MCF 10A (cell line): Measurements from ENCODE around the gene PLD6. TPM values are rescaled to one million over a fixed set of nuclear protein-coding genes. Genes with fewer than 3 reads are reported as not detected.

Source experiments
- BruUV-seq: library from RNA; stranded (reverse); fragments of 400-500 nt; replicated peaks from 2 replicates; lab custom pipeline; 2021; lab: Mats Ljungman, UMichigan
- CTCF ChIA-PET: fragments of 300-600 bp; sonication (Branson Sonifier 250); formaldehyde crosslinking; extraction: SDS; loops from one replicate; lab custom pipeline; 2021; ENCODE audit warnings: antibody characterized with exemption, inconsistent platforms; lab: Yijun Ruan, JAX
- POLR2A ChIA-PET: fragments of 300-600, 350-650 bp; sonication (Branson Sonifier 250); formaldehyde crosslinking; extraction: SDS; loops from one replicate; lab custom pipeline; 2020; ENCODE audit warnings: antibody characterized with exemption, inconsistent platforms; lab: Yijun Ruan, JAX
- DNase-seq: peaks from one replicate; pipeline ENCODE4 v3.0.0-alpha.2; 2018; ENCODE audit not compliant: unreplicated experiment
- H3K27ac Mint-ChIP-seq: one replicate; pipeline ENCODE4 v1.8.0; 2022; ENCODE audit warnings: mild to moderate bottlenecking, low read depth, mixed read lengths; ENCODE audit not compliant: unreplicated experiment
- H3K27me3 Mint-ChIP-seq: one replicate; pipeline ENCODE4 v1.8.0; 2022; ENCODE audit warnings: mixed read lengths; ENCODE audit not compliant: insufficient read depth, unreplicated experiment
- H3K36me3 Mint-ChIP-seq: one replicate; pipeline ENCODE4 v1.8.0; 2022; ENCODE audit warnings: mild to moderate bottlenecking, moderate library complexity, mixed read lengths; ENCODE audit not compliant: insufficient read depth, unreplicated experiment
- H3K4me1 Mint-ChIP-seq: one replicate; pipeline ENCODE4 v1.8.0; 2022; ENCODE audit warnings: mixed read lengths; ENCODE audit not compliant: insufficient read depth, unreplicated experiment
- H3K4me3 Mint-ChIP-seq: one replicate; pipeline ENCODE4 v1.8.0; 2022; ENCODE audit warnings: mild to moderate bottlenecking, moderate library complexity, mixed read lengths; ENCODE audit not compliant: unreplicated experiment
- H3K9me3 Mint-ChIP-seq: one replicate; pipeline ENCODE4 v1.8.0; 2022; ENCODE audit warnings: mixed read lengths; ENCODE audit not compliant: unreplicated experiment
- intact Hi-C: fragments of 100-400 bp; cut with micrococcal nuclease; formaldehyde crosslinking; loops from 2 replicates; pipeline ENCODE4 v1.14.1; 2022
- total RNA-seq: library from RNA; stranded (reverse); gene quantifications from 2 replicates; pipeline ENCODE4 v1.2.3, GENCODE V29; 2022
- TF ChIP-seq, protein P1 (sequence below): fragments of 200-600 bp; IDR thresholded peaks from one replicate; pipeline ENCODE4 v1.8.0; 2022; ENCODE audit warnings: antibody characterized with exemption, mild to moderate bottlenecking; ENCODE audit not compliant: unreplicated experiment

The PLD6 gene
- total RNA-seq, 1 experiment from 2014 or later: 5.5 TPM

- no peak for DNase-seq
- peaks cover 78% of the 10 kb centered on the region for H3K36me3 Mint-ChIP-seq
- no peak overlapping the region for H3K27ac Mint-ChIP-seq
- H3K9me3 Mint-ChIP-seq: no peaks in the 10 kb centered on the region
- H3K4me3 Mint-ChIP-seq: no peak overlapping the region
- H3K27me3 Mint-ChIP-seq: no peaks in the 10 kb centered on the region
- BruUV-seq: no TSS peak
- ChIA-PET POLR2A (no interaction called here), CTCF (interaction anchor here (0.6 kb wide), 1 partner anchor 174 kb away, joined by 3 read pairs; no protein-coding TSS in a partner anchor)
- H3K4me1 Mint-ChIP-seq: no peaks in the 10 kb centered on the region
- intact Hi-C loops: no loop called here
- TF ChIP-seq, protein P1, sequence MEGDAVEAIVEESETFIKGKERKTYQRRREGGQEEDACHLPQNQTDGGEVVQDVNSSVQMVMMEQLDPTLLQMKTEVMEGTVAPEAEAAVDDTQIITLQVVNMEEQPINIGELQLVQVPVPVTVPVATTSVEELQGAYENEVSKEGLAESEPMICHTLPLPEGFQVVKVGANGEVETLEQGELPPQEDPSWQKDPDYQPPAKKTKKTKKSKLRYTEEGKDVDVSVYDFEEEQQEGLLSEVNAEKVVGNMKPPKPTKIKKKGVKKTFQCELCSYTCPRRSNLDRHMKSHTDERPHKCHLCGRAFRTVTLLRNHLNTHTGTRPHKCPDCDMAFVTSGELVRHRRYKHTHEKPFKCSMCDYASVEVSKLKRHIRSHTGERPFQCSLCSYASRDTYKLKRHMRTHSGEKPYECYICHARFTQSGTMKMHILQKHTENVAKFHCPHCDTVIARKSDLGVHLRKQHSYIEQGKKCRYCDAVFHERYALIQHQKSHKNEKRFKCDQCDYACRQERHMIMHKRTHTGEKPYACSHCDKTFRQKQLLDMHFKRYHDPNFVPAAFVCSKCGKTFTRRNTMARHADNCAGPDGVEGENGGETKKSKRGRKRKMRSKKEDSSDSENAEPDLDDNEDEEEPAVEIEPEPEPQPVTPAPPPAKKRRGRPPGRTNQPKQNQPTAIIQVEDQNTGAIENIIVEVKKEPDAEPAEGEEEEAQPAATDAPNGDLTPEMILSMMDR: no peak
These were observed 30.8 kb downstream of the PLD6 start for GRCh38 chr17:17175340-17175739.

- no peaks in the 10 kb centered on the region for H3K9me3 Mint-ChIP-seq
- H3K27me3 Mint-ChIP-seq: no peaks in the 10 kb centered on the region
- CTCF ChIA-PET: no interaction called here
- POLR2A ChIA-PET: interaction anchor here (0.6 kb wide), 1 partner anchor 22 kb away, joined by 3 read pairs; no protein-coding TSS in a partner anchor
- intact Hi-C loops: no loop called here
- peaks cover 73% of the 10 kb centered on the region for H3K36me3 Mint-ChIP-seq
- TF ChIP-seq, protein P1: no peak
- no peaks in the 10 kb centered on the region for H3K4me1 Mint-ChIP-seq
- no TSS peak for BruUV-seq
- no peak for DNase-seq
- H3K4me3 Mint-ChIP-seq: no peak overlapping the region
- no peak overlapping the region for H3K27ac Mint-ChIP-seq
These were observed 32.2 kb downstream of the PLD6 start for GRCh38 chr17:17173921-17174320.

GRCh38 chr17:17172990-17173389, 33.1 kb downstream of the PLD6 start:
- Mint-ChIP-seq H3K27ac (no peak overlapping the region), H3K4me1 (no peaks in the 10 kb centered on the region), H3K4me3 (no peak overlapping the region), H3K36me3 (peaks cover 66% of the 10 kb centered on the region), H3K27me3 (no peaks in the 10 kb centered on the region), H3K9me3 (no peaks in the 10 kb centered on the region)
- intact Hi-C loops: no loop called here
- TF ChIP-seq, protein P1: no peak
- no peak for DNase-seq
- ChIA-PET POLR2A (no interaction called here), CTCF (no interaction called here)
- BruUV-seq: no TSS peak

DNA sequence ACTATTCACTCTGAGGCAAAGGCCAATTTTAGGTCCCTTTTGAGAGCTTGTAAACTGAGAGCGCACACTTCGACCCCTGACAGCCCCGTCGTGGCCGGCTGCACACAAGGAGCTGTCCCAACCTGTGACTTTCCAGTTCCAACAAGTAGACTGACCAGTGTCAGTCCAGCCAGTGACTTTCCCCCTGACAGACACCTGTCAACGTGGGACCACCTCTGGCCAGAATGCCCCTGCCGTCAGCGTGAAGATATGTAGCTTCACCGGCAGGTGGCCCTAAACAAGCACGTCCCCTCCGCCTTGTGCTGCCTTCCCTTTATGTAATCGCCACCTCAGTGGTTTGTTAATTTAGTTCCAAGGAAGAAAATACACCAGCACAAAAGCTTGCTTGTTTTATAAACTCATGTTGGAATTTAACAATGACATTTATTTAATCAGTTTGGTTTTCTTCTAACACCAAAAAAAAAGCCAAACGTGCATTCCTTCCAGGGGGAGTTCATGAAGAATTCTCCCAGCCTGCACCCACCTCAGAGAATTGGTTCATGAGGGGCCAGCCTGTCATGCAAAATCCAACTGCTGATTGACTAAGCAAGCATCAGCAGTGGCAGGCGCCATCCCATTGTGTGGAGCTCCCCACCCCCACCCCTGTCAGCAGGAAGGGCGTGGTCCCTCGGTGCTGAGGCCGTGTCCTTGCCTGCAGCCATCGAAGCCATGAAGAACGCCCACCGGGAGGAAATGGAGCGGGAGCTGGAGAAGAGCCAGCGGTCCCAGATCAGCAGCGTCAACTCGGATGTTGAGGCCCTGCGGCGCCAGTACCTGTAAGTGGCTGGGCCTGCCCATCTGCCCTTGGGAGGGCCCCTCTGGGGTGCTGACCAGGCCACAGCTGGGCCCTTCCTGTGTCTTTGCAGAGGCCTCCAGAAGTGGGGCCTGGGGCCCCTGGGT, 33.9 kb downstream of the PLD6 start:
- Mint-ChIP-seq H3K36me3 (peaks cover 61% of the 10 kb centered on the region), H3K27me3 (no peaks in the 10 kb centered on the region), H3K9me3 (no peaks in the 10 kb centered on the region), H3K4me1 (no peaks in the 10 kb centered on the region), H3K4me3 (no peak overlapping the region), H3K27ac (no peak overlapping the region)
- intact Hi-C loops: no loop called here
- ChIA-PET POLR2A (no interaction called here), CTCF (interaction anchor here (0.6 to 0.9 kb wide), 2 partner anchors 9 to 16 kb away, joined by 3 read pairs; no protein-coding TSS in a partner anchor)
- TF ChIP-seq, protein P1: no peak
- no peak for DNase-seq
- BruUV-seq: no TSS peak
